Uterus (tissue), 2 donors: ENCODE measurements around the gene NUPR1.

Source experiments
- CTCF ChIP-seq, 4 experiments: fragments of 200-600 bp in 2 of 4; fragments of 450-650 bp in 2 of 4; sonication (generic) in 2 of 4; IDR thresholded peaks; one replicate each; pipeline ENCODE4 v1.5.1; 2016 to 2019; ENCODE audit warnings: antibody characterized with exemption in 4 of 4, mild to moderate bottlenecking in 2 of 4, moderate library complexity in 1 of 4
- POLR2A ChIP-seq, 2 donors: fragments of 450-650 bp; IDR thresholded peaks; one replicate each; pipeline ENCODE4 v1.6.1; 2016; ENCODE audit warnings: antibody characterized with exemption in 2 of 2, mild to moderate bottlenecking in 1 of 2, moderate library complexity in 1 of 2

GRCh38 chr16:28580726-28581315 lies 42.0 kb upstream of the NUPR1 start:
- no peak for TF ChIP-seq CTCF (IDR thresholded peaks at IDR 0.05)
- TF ChIP-seq POLR2A (IDR thresholded peaks at IDR 0.05) = no peak
